ENCODE measurements around the gene RSRC2.

- TF ChIP-seq YY1 (IDR thresholded peaks at IDR 0.05; ENCODE audit: insufficient read depth, insufficient read length) (no peak), SUZ12 (IDR thresholded peaks at IDR 0.05; ENCODE audit: extremely low read depth, insufficient read depth, insufficient read length) (no peak)
These were observed 53.0 kb downstream of the RSRC2 start for GRCh38 chr12:122473543-122474323.

Measured in NT2/D1 (cell line).